ENCODE results near the gene TBC1D10B. TPM values are rescaled to one million over a fixed set of nuclear protein-coding genes. Genes with fewer than 3 reads are reported as not detected.

Gene TBC1D10B
- total RNA-seq, 2 experiments from 2014 or later: 12.7 to 14.7 TPM

DNA sequence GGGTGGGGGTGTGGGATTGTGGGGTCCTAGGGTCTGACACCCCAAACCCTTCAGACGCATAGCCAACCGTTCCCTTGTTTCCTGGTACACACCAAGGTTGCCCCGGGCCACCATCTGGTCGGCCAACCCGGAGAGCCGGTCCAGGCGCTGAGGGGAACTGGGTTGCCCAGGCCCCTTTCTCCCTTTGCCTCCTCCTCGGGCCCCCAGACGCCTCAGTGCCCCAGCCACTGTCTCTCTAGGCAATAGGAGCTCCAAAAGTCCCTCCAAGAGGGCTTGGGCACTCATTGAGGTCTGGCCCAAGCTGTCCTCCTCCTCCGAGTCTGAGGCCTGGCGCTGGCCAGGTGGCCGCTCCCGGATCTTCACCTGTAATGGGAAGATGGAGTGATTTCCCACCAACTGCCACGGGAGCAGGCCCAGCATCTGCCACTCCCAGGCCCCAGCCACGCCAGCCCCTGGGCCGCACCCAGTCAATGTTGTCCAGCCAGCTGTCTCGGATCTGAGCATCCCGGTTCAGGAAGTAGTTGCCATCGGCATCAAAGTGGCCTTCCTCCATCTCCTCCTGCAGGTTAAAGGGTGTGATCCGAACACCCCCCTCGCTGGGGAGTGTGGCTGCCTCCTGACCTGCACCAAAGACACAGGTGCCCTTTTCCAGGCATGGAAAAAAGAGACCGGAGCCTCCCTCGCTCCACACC is 16.7 kb downstream of the TBC1D10B start:
- ChIA-PET CTCF (interaction anchor here (2.1 kb wide), 1 partner anchor 56 kb away, joined by 9 read pairs; no protein-coding TSS in a partner anchor), POLR2A (interaction anchor here (1.5 to 4.6 kb wide), 7 partner anchors 17 to 288 kb away, joined by 5 to 19 read pairs (median 14); partner anchors contain the start of genes ALDOA, CORO1A, SEPTIN1 and TBC1D10B)
- TF ChIP-seq CTCF (IDR thresholded peaks at IDR 0.05): no peak
- Mint-ChIP-seq H3K4me3 (peak overlapping the region; percentile 91), H3K27ac (peak overlapping the region; percentile 89), H3K27me3 (no peaks in the 10 kb centered on the region), H3K36me3 (ENCODE audit: low read depth) (peaks cover 72% of the 10 kb centered on the region), H3K9me3 (no peaks in the 10 kb centered on the region), H3K4me1 (ENCODE audit: low read depth) (peaks cover 32% of the 10 kb centered on the region)
- Histone ChIP-seq H3K9me3 (ENCODE audit: control insufficient read depth in 1 of 2, insufficient read depth in 1 of 2, low read length in 2 of 2) (no peaks in the 10 kb centered on the region), H3K27ac (ENCODE audit: low read depth in 1 of 2, low read length in 2 of 2) (peak overlapping the region; percentile 46 to 99), H3K4me1 (ENCODE audit: insufficient read depth, low read length) (peaks cover 35% of the 10 kb centered on the region), H3K27me3 (ENCODE audit: control insufficient read depth in 1 of 2, insufficient read depth in 2 of 2, low read length in 2 of 2) (no peaks in the 10 kb centered on the region), H3K4me3 (ENCODE audit: low read length) (no peak overlapping the region), H3K36me3 (ENCODE audit: insufficient read depth, low read length) (peaks cover 47% of the 10 kb centered on the region)
- intact Hi-C loops (cut with DNase I, micrococcal nuclease): loop anchor here (2.0 to 10.0 kb wide), 3 partner anchors 17 to 51 kb away; partner anchors contain the start of genes ZNF771 (in 2 of the 2) and TBC1D10B (in 1 of the 2)
- no peak for DNase-seq
- no peak for ATAC-seq (ENCODE audit: poor library complexity)

DNA sequence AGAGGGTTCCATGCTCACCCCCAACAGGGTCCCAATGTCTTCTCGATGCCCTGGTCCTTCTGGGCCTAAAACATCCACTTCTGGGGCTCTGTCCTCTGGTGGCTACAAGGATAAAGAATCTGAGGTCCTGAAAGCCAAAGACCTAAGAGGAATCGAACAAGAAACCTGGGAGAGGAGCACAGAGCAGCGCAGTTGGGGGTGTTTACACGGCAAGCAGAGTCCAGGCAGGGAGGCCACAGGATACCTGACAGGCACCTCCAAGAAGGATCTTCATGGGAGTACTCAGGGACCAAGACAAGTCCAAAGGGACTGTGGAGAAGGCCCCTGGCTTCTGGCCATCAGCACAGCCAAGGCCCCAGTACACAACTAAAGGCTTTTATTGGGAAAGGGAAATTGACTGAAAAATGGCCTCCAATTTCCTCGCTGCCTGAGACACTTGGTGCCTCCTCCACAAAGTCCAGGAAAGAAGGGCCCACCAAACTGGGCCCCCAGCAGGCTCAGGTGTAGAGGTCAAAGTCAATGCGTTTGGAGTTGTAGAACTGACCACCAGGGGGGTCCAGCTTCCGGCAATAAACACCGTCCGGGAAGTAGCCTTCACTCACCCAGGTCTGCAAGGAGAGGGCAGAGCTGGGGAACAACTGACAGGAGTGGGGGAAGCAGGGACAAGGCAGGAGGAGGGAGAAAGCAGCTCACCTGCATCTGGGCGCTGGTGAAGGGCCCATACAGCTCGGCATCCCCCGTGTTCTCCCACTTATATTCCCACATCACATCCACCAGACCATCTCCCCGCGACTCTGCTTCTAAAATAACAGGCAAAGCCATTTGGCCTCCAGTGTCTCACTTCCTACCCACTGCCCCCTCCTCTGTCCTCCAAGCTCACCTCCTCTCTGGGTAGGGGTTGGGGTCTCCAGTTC is 17.5 kb downstream of the TBC1D10B start:
- no peak for ATAC-seq (ENCODE audit: poor library complexity)
- peaks cover 35% of the 10 kb centered on the region for H3K4me1 ChIP-seq (ENCODE audit: insufficient read depth, low read length)
- H3K27ac Mint-ChIP-seq: peak overlapping the region; percentile 17

More for the DNA sequence above, 17.5 kb downstream of the TBC1D10B start:
- H3K36me3 Mint-ChIP-seq (ENCODE audit: low read depth): peaks cover 70% of the 10 kb centered on the region
- intact Hi-C loops (cut with DNase I, micrococcal nuclease): loop anchor here (10.0 kb wide), 1 partner anchor 52 kb away; the partner anchor contains the start of gene ZNF771 (in 2 of the 2)
- H3K9me3 ChIP-seq (ENCODE audit: control insufficient read depth in 1 of 2, insufficient read depth in 1 of 2, low read length in 2 of 2): no peaks in the 10 kb centered on the region
- H3K27ac ChIP-seq (ENCODE audit: low read depth in 1 of 2, low read length in 2 of 2): no peak overlapping the region
- H3K4me1 Mint-ChIP-seq (ENCODE audit: low read depth): peaks cover 32% of the 10 kb centered on the region
- no peak overlapping the region for H3K4me3 ChIP-seq (ENCODE audit: low read length)
- peaks cover 44% of the 10 kb centered on the region for H3K36me3 ChIP-seq (ENCODE audit: insufficient read depth, low read length)
- TF ChIP-seq CTCF (IDR thresholded peaks at IDR 0.05): no peak
- POLR2A ChIA-PET: interaction anchor here (1.3 to 4.6 kb wide), 2 partner anchors 25 to 26 kb away, joined by 3 to 17 read pairs; no protein-coding TSS in a partner anchor
- no peaks in the 10 kb centered on the region for H3K27me3 Mint-ChIP-seq
- H3K27me3 ChIP-seq (ENCODE audit: control insufficient read depth in 1 of 2, insufficient read depth in 2 of 2, low read length in 2 of 2): no peaks in the 10 kb centered on the region
- CTCF ChIA-PET: interaction anchor here (1.0 to 2.1 kb wide), 2 partner anchors 57 kb away, joined by 3 to 9 read pairs; no protein-coding TSS in a partner anchor
- H3K4me3 Mint-ChIP-seq: peak overlapping the region; percentile 65
- H3K9me3 Mint-ChIP-seq: no peaks in the 10 kb centered on the region
- DNase-seq: no peak

Data from CD4-positive, alpha-beta T cell (primary cell).